GM21390 (cell line): Measurements from ENCODE around the gene AGBL3.

Experiments used
- ATAC-seq: cut with Tn5 transposase; IDR thresholded peaks from one replicate; pipeline ENCODE4 v1.9.1; 2021; ENCODE audit not compliant: unreplicated experiment

Gene AGBL3

DNA sequence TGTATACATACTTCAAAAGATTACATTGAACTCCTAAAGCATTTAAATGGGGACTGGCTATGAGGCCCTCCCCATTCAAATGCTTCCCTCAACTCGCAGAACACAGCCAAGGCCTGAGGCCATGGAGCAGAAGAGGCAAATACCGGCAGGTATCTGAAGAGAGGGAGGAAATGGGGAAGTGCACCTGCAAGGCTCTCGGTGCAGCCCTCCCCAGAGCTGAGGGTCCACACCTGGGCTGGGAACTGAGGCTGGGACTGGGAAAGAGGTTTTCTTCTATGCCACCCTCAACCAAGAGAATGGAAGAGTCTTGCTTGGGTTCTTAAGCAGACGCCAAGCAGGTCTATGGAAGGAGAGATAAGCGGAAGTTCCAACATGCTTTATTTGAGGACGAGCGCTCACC, 197.2 kb downstream of the AGBL3 start:
- ATAC-seq, result no peak

GRCh38 chr7:135184254-135184841, 198.0 kb downstream of the AGBL3 start:
- no peak for ATAC-seq
